PFSK-1 (cell line): ENCODE results near the gene ARSK.

Experiments used
- FOXP2 ChIP-seq: optimal IDR thresholded peaks from 2 replicates; pipeline ENCODE3; 2011; ENCODE audit warnings: borderline replicate concordance, control low read depth, inconsistent platforms; ENCODE audit not compliant: insufficient read depth; ENCODE audit errors: extremely low read length, extremely low read depth
- POLR2AphosphoS5 ChIP-seq: IDR thresholded peaks from 2 replicates; pipeline ENCODE4 v1.6.1; 2012; ENCODE audit warnings: low read depth, mild to moderate bottlenecking, control low read depth, low read length, moderate library complexity
- REST ChIP-seq, 2 experiments: IDR thresholded peaks; 2 replicates each; pipeline versions ENCODE4 v1.6.1 to v1.8.0; 2011 to 2012; ENCODE audit warnings: low read depth in 2 of 2, low read length in 2 of 2, control low read depth in 1 of 2, inconsistent platforms in 1 of 2, mild to moderate bottlenecking in 1 of 2, moderate library complexity in 1 of 2; ENCODE audit not compliant: insufficient read depth in 1 of 2
- SIN3A ChIP-seq: IDR thresholded peaks from 2 replicates; pipeline ENCODE4 v1.6.1; 2012; ENCODE audit warnings: mild to moderate bottlenecking, low read length, moderate library complexity, borderline replicate concordance; ENCODE audit not compliant: insufficient read depth
- TAF1 ChIP-seq: IDR thresholded peaks from 2 replicates; pipeline ENCODE4 v1.6.1; 2012; ENCODE audit warnings: low read length, control low read depth, borderline replicate concordance; ENCODE audit not compliant: insufficient read depth

- TF ChIP-seq FOXP2: peak; percentile 37
- no peak for TF ChIP-seq POLR2AphosphoS5
- TF ChIP-seq REST (IDR thresholded peaks at IDR 0.05; ENCODE audit: insufficient read depth in 1 of 2, low read depth in 2 of 2, low read length in 2 of 2): no peak
- no peak for TF ChIP-seq TAF1
- TF ChIP-seq SIN3A: no peak
These were observed 65.3 kb downstream of the ARSK start, which contains the start of gene GPR150 for GRCh38 chr5:95620030-95620869.
